A549 (cell line): Measurements from ENCODE around the gene KIF5C.

Experiments used
- CBX8 ChIP-seq: fragments of 200-600 bp; sonication (generic); IDR thresholded peaks from 2 replicates; pipeline ENCODE4 v1.6.1; 2016
- PHF8 ChIP-seq: fragments of 200-600 bp; sonication (generic); IDR thresholded peaks from 2 replicates; pipeline ENCODE4 v1.6.1; 2016; ENCODE audit warnings: low read depth, mild to moderate bottlenecking, antibody characterized with exemption, moderate library complexity, borderline replicate concordance
- SREBF2 ChIP-seq: fragments of 450-650 bp; IDR thresholded peaks from 2 replicates; pipeline ENCODE4 v1.6.1; 2014; ENCODE audit warnings: mild to moderate bottlenecking, moderate library complexity
- TF ChIP-seq, protein P1 (sequence below): fragments of >200 bp; sonication (Bioruptor Twin); formaldehyde crosslinking; IDR thresholded peaks from 3 replicates; pipeline ENCODE4 v1.5.1; 2016
- TF ChIP-seq, protein P2 (sequence below): fragments of 150-350 bp; IDR thresholded peaks from 2 replicates; pipeline ENCODE4 v1.6.1; 2014; ENCODE audit warnings: low read depth, mild to moderate bottlenecking, low read length

DNA sequence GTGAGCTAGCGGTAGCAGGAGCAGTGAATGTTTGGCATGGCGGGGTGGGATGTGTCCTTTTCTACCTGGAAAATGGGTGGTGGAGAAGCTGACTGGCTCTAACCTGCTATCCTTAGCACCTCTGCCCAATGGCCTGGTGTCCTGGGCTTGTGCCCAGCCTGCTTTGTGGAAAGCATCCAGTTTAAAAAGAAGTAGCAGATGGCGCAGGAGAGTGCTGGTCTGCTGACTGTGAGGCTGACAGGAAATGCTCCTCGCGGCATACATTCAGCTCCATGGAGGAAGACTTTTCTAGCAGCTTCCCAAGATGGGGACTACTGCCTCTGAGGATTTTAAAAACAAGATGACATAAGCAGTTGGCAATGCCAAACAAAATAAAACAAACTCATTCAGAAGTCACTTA lies 107.3 kb downstream of the KIF5C start:
- no peak for TF ChIP-seq CBX8
- TF ChIP-seq, protein P1, sequence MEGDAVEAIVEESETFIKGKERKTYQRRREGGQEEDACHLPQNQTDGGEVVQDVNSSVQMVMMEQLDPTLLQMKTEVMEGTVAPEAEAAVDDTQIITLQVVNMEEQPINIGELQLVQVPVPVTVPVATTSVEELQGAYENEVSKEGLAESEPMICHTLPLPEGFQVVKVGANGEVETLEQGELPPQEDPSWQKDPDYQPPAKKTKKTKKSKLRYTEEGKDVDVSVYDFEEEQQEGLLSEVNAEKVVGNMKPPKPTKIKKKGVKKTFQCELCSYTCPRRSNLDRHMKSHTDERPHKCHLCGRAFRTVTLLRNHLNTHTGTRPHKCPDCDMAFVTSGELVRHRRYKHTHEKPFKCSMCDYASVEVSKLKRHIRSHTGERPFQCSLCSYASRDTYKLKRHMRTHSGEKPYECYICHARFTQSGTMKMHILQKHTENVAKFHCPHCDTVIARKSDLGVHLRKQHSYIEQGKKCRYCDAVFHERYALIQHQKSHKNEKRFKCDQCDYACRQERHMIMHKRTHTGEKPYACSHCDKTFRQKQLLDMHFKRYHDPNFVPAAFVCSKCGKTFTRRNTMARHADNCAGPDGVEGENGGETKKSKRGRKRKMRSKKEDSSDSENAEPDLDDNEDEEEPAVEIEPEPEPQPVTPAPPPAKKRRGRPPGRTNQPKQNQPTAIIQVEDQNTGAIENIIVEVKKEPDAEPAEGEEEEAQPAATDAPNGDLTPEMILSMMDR, result no peak
- no peak for TF ChIP-seq SREBF2
- TF ChIP-seq, protein P2, sequence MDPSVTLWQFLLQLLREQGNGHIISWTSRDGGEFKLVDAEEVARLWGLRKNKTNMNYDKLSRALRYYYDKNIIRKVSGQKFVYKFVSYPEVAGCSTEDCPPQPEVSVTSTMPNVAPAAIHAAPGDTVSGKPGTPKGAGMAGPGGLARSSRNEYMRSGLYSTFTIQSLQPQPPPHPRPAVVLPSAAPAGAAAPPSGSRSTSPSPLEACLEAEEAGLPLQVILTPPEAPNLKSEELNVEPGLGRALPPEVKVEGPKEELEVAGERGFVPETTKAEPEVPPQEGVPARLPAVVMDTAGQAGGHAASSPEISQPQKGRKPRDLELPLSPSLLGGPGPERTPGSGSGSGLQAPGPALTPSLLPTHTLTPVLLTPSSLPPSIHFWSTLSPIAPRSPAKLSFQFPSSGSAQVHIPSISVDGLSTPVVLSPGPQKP, result no peak
- no peak for TF ChIP-seq PHF8
